Fibroblast of pulmonary artery (primary cell): Measurements from ENCODE around the gene ZNF148.

Experiments
- DNase-seq: peaks from one replicate; pipeline ENCODE4 v3.0.0-alpha.2; 2010; ENCODE audit warnings: low read depth
- H3K4me3 ChIP-seq: replicated peaks from 2 replicates; pipeline ENCODE4 v1.5.1; 2011; ENCODE audit warnings: low read depth, mild to moderate bottlenecking, control low read depth, low read length, moderate library complexity
- TF ChIP-seq, protein P1 (sequence below): IDR thresholded peaks from 2 replicates; pipeline ENCODE4 v1.5.1; 2011; ENCODE audit warnings: mild to moderate bottlenecking, control low read depth, low read length, inconsistent platforms; ENCODE audit errors: missing control alignments

ZNF148 gene

DNA sequence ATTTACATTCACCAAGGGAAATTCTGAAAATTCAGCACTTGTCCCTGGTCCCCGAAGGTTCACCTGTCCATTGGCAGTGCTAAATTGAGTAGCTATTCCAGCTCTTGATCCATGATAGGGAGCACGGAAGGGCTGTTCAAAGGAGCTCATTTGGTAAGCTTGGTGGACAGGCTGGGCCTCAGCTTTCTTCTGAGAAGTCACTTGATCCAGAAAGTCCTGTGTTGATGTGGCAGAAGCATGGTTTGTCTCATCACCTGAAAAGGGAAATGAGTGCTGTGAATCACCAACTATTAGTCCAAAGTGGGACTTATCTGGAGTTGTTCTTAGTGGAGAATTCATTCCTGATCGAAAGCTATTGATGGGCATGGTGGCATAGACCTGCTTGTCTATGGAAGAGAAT lies 142.7 kb downstream of the ZNF148 start:
- H3K4me3 ChIP-seq = no peak overlapping the region
- DNase-seq = no peak
- TF ChIP-seq, protein P1, sequence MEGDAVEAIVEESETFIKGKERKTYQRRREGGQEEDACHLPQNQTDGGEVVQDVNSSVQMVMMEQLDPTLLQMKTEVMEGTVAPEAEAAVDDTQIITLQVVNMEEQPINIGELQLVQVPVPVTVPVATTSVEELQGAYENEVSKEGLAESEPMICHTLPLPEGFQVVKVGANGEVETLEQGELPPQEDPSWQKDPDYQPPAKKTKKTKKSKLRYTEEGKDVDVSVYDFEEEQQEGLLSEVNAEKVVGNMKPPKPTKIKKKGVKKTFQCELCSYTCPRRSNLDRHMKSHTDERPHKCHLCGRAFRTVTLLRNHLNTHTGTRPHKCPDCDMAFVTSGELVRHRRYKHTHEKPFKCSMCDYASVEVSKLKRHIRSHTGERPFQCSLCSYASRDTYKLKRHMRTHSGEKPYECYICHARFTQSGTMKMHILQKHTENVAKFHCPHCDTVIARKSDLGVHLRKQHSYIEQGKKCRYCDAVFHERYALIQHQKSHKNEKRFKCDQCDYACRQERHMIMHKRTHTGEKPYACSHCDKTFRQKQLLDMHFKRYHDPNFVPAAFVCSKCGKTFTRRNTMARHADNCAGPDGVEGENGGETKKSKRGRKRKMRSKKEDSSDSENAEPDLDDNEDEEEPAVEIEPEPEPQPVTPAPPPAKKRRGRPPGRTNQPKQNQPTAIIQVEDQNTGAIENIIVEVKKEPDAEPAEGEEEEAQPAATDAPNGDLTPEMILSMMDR = no peak

DNA sequence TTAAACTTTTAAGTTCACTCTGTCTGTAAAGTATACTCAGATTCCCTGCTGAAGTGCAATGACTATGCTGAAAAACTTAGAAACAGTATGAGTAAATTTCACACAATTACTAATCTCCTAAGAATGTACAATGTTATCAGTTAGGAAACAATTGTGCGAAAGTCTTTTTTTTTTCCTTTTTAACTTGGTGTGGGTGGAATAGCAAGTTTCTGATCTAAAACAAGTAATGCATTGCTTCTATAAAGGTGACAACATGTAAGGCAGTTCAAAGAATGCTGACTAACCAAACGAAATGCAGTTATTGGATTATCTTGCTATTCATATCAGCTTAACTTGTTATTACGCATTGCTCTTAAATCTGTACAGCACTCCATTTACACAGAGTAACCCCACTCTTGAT lies 143.2 kb downstream of the ZNF148 start:
- TF ChIP-seq, protein P1 = no peak
- DNase-seq = peak; percentile 86

DNA sequence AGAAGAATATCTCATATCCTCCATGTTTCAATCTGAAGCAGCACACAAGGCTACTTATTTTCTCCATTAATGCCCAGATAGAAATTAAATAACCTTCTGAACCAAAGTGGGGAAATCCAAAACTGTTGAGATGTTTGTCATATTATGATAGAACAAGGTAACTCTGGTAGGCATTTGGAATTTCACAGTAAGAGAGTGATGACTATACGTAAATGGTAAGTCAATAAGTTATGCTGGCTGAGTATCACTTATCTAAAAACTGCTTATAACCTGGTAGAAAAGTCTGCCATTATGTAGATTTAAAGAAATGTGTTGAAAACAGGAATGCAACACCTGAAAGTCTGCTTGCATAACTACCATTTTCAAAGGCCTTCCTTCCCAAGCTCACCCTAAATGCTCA lies 145.4 kb downstream of the ZNF148 start:
- no peak for DNase-seq
- no peak overlapping the region for H3K4me3 ChIP-seq
- TF ChIP-seq, protein P1 = no peak

More for the DNA sequence above, 143.2 kb downstream of the ZNF148 start:
- no peak overlapping the region for H3K4me3 ChIP-seq

DNA sequence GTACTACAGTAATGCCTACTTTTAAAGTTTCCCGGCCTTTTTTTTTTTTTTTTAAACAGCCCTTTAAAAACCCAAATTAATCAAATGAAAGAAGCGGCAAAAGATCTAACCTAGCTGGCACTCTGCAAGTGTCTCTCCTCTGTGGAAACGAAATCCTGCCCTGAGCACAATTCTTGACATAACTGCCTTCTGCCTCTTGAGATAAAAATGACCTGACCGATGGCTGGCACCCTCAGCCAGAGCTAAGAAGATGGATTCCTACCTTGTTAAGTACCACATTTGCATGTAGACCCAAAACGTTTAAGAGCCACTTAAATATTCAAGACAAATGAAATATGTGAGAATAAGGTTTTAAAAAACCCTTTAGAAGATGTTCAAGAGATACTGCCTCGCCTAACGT lies 146.0 kb downstream of the ZNF148 start:
- H3K4me3 ChIP-seq = no peak overlapping the region
- TF ChIP-seq, protein P1 = no peak
- DNase-seq = no peak

DNA sequence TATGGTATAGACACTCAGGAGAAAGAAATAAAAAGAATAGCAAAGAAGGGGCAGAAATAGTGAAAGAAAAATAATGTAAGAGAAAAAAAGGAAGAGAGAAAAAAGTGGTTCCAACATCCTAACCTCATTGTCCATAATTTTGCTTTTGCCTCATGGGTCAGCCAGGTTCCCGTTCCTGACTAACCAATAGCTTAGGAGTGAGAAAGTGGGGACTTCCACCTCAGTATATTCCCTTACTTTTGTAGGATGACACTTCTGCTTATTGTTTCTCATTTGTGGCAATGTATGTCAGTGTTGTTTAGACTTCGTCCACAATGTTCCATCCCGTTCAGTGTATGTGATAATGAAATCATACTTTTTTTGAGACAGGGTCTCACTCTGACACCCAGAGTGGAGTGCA lies 153.3 kb downstream of the ZNF148 start:
- TF ChIP-seq, protein P1 = no peak
- H3K4me3 ChIP-seq = no peak overlapping the region
- DNase-seq = no peak

DNA sequence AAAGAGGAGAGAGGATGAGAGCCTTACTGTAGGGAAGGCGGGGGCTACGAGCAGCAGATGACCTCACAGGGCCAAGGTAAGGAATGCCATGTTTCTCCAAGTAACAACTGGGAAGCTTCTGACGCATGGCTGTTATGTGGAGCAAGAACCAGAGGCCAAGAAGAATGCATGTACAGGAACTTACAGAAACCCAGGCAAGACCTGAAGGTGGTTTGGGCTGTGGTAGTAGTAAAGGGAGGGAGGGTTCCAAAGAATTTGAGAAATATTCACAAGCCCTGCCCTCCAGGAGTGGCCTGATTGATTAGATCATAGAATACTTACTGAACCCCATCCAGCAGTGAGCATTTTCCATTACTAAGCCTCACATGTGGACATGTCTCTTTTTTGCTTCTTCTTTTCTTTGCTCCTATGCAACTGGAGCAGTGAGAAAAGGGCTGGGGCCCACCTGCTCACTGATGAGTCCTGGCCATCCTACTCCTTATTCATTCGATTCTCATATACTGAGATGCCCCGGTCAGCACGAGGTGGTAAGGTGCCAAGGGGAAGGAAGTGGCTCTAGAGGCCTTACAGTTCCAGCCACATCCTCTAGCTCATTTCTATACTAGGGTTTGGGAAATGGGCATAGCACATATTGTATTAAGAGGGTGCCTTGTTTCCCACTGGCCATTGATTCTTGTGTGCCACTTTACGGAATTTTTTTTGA lies 154.2 kb downstream of the ZNF148 start:
- TF ChIP-seq, protein P1 = no peak
- H3K4me3 ChIP-seq = no peak overlapping the region
- peak; percentile 25 for DNase-seq

DNA sequence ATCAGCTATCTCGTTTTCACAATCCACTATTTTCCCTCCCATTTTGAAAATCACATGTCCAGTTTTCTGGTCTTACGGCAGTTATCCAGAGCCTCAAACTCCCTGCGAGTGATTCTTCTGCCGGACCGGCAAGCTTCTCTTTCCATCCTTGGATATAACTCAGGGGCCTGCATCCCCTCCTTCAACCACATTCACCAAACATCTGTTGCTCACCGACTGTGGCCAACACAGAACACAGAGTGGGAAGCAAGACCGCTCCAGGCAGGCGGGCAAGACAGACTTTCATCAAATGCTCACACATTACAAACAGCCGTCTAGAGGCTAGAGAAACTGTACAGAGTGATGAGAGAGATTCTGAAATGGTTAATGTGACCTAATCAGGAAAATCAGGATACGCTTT lies 154.9 kb downstream of the ZNF148 start:
- H3K4me3 ChIP-seq = no peak overlapping the region
- no peak for DNase-seq
- TF ChIP-seq, protein P1 = no peak
